IPS DF 6.9 (cell line): ENCODE measurements around the gene CAMTA1.

Experiments used
- DNase-seq: peaks from one replicate; pipeline ENCODE4 v3.0.0-alpha.2; 2013; ENCODE audit warnings: low read depth, low spot score
- H3K27ac ChIP-seq: one replicate; pipeline ENCODE4 v1.5.1; 2013; ENCODE audit warnings: low read length, control low read depth
- H3K27me3 ChIP-seq: 2 replicates; pipeline ENCODE4 v1.6.1; 2013; ENCODE audit warnings: mild to moderate bottlenecking, low read length; ENCODE audit not compliant: control insufficient read depth, insufficient read depth
- H3K36me3 ChIP-seq: 2 replicates; pipeline ENCODE4 v1.6.1; 2013; ENCODE audit warnings: low read length; ENCODE audit not compliant: control insufficient read depth, insufficient read depth
- H3K4me1 ChIP-seq: 2 replicates; pipeline ENCODE4 v1.6.1; 2013; ENCODE audit warnings: low read length; ENCODE audit not compliant: control insufficient read depth, insufficient read depth
- H3K4me3 ChIP-seq: 2 replicates; pipeline ENCODE4 v1.5.1; 2013; ENCODE audit warnings: mild to moderate bottlenecking, low read length
- H3K9me3 ChIP-seq: 2 replicates; pipeline ENCODE4 v1.6.1; 2013; ENCODE audit warnings: low read length, inconsistent platforms; ENCODE audit not compliant: control insufficient read depth, insufficient read depth
- WGBS: extraction: QIAGEN DNeasy Blood & Tissue Kit; methylation state at CpG from one replicate; pipeline ENCODE4 v1.1.7; 2013; ENCODE audit warnings: mixed read lengths, missing lambda C conversion rate; ENCODE audit not compliant: insufficient read length, insufficient coverage; 5-methylcytosine and 5-hydroxymethylcytosine counted together

CAMTA1 gene

GRCh38 chr1:6955357-6956094, 170.3 kb downstream of the CAMTA1 start:
- Histone ChIP-seq H3K4me3 (no peak overlapping the region), H3K27ac (no peak overlapping the region), H3K36me3 (no peaks in the 10 kb centered on the region), H3K27me3 (no peaks in the 10 kb centered on the region), H3K4me1 (peaks cover 7% of the 10 kb centered on the region), H3K9me3 (no peaks in the 10 kb centered on the region)
- WGBS = no CpG with 5 or more reads among the region's 16 CpGs
- DNase-seq = no peak

- no peaks in the 10 kb centered on the region for H3K36me3 ChIP-seq
- peaks cover 10% of the 10 kb centered on the region for H3K4me1 ChIP-seq
- no peak overlapping the region for H3K4me3 ChIP-seq
- H3K9me3 ChIP-seq = no peaks in the 10 kb centered on the region
- no peaks in the 10 kb centered on the region for H3K27me3 ChIP-seq
- peak; percentile 39 for DNase-seq
- no CpG with 5 or more reads among the region's 11 CpGs for WGBS
- no peak overlapping the region for H3K27ac ChIP-seq
Observed at GRCh38 chr1:6956488-6957159, 171.4 kb downstream of the CAMTA1 start.

- Histone ChIP-seq H3K27ac (no peak overlapping the region), H3K4me1 (peaks cover 10% of the 10 kb centered on the region), H3K27me3 (no peaks in the 10 kb centered on the region), H3K4me3 (no peak overlapping the region), H3K9me3 (no peaks in the 10 kb centered on the region), H3K36me3 (no peaks in the 10 kb centered on the region)
- no peak for DNase-seq
- no CpG with 5 or more reads among the region's 5 CpGs for WGBS
Observed at GRCh38 chr1:6957341-6957740, 172.1 kb downstream of the CAMTA1 start.

- Histone ChIP-seq H3K4me1 (peaks cover 10% of the 10 kb centered on the region), H3K4me3 (no peak overlapping the region), H3K27me3 (no peaks in the 10 kb centered on the region), H3K9me3 (no peaks in the 10 kb centered on the region), H3K36me3 (no peaks in the 10 kb centered on the region), H3K27ac (no peak overlapping the region)
- no CpG with 5 or more reads among the region's 15 CpGs for WGBS
- DNase-seq = no peak
Observed at GRCh38 chr1:6958407-6959030, 173.3 kb downstream of the CAMTA1 start.

- Histone ChIP-seq H3K27me3 (no peaks in the 10 kb centered on the region), H3K4me1 (peaks cover 14% of the 10 kb centered on the region), H3K36me3 (no peaks in the 10 kb centered on the region), H3K27ac (no peak overlapping the region), H3K9me3 (no peaks in the 10 kb centered on the region), H3K4me3 (no peak overlapping the region)
- no CpG with 5 or more reads among the region's 8 CpGs for WGBS
- DNase-seq = no peak
Observed at GRCh38 chr1:6959491-6959890, 174.2 kb downstream of the CAMTA1 start.

GRCh38 chr1:6960291-6960811, 175.1 kb downstream of the CAMTA1 start:
- WGBS = no CpG with 5 or more reads among the region's 12 CpGs
- peaks cover 12% of the 10 kb centered on the region for H3K4me1 ChIP-seq
- no peak for DNase-seq

GRCh38 chr1:6960860-6961259, 175.6 kb downstream of the CAMTA1 start:
- WGBS = no CpG with 5 or more reads among the region's 3 CpGs

More at GRCh38 chr1:6960291-6960811, 175.1 kb downstream of the CAMTA1 start:
- no peaks in the 10 kb centered on the region for H3K27me3 ChIP-seq
- no peak overlapping the region for H3K27ac ChIP-seq
- H3K4me3 ChIP-seq = no peak overlapping the region
- no peaks in the 10 kb centered on the region for H3K9me3 ChIP-seq
- no peaks in the 10 kb centered on the region for H3K36me3 ChIP-seq

GRCh38 chr1:6961289-6961688, 176.0 kb downstream of the CAMTA1 start:
- Histone ChIP-seq H3K4me3 (no peak overlapping the region), H3K27me3 (no peaks in the 10 kb centered on the region), H3K4me1 (peaks cover 9% of the 10 kb centered on the region), H3K9me3 (no peaks in the 10 kb centered on the region), H3K27ac (no peak overlapping the region), H3K36me3 (no peaks in the 10 kb centered on the region)
- WGBS = no CpG with 5 or more reads among the region's 13 CpGs
- no peak for DNase-seq

More at GRCh38 chr1:6960860-6961259, 175.6 kb downstream of the CAMTA1 start:
- DNase-seq = no peak
- no peaks in the 10 kb centered on the region for H3K36me3 ChIP-seq
- peaks cover 9% of the 10 kb centered on the region for H3K4me1 ChIP-seq
- H3K4me3 ChIP-seq = no peak overlapping the region
- no peaks in the 10 kb centered on the region for H3K27me3 ChIP-seq
- no peak overlapping the region for H3K27ac ChIP-seq
- H3K9me3 ChIP-seq = no peaks in the 10 kb centered on the region

- Histone ChIP-seq H3K27ac (no peak overlapping the region), H3K9me3 (no peaks in the 10 kb centered on the region), H3K36me3 (no peaks in the 10 kb centered on the region), H3K4me3 (peak overlapping the region; percentile 80), H3K27me3 (no peaks in the 10 kb centered on the region), H3K4me1 (peaks cover 9% of the 10 kb centered on the region)
- WGBS = no CpG with 5 or more reads among the region's 31 CpGs
- DNase-seq = no peak
Observed at GRCh38 chr1:6961905-6962477, 176.7 kb downstream of the CAMTA1 start.

GRCh38 chr1:6962478-6962995, 177.3 kb downstream of the CAMTA1 start:
- Histone ChIP-seq H3K9me3 (no peaks in the 10 kb centered on the region), H3K27me3 (no peaks in the 10 kb centered on the region), H3K4me1 (peaks cover 6% of the 10 kb centered on the region), H3K4me3 (no peak overlapping the region; the same call in 1 of the 2 replicates), H3K27ac (no peak overlapping the region), H3K36me3 (no peaks in the 10 kb centered on the region)
- no CpG with 5 or more reads among the region's 14 CpGs for WGBS
- peak; percentile 81 for DNase-seq
